Activated CD4-positive, alpha-beta T cell treated with anti-CD3 and anti-CD28 coated beads, Interleukin-2, amount 10 ng/mL, durations not matched to agents 24 days and 14 days (primary cell): Measurements from ENCODE around the gene TCF7. TPM values are rescaled to one million over a fixed set of nuclear protein-coding genes. Genes with fewer than 3 reads are reported as not detected.

ENCODE experiments used
- DNase-seq: peaks from one replicate; pipeline ENCODE4 v3.0.0; 2022
- H3K27ac Mint-ChIP-seq: one replicate; pipeline ENCODE4 v1.8.0; 2022; ENCODE audit warnings: mild to moderate bottlenecking, mixed read lengths
- H3K27me3 Mint-ChIP-seq: one replicate; pipeline ENCODE4 v1.8.0; 2022; ENCODE audit warnings: mixed read lengths
- H3K36me3 Mint-ChIP-seq: one replicate; pipeline ENCODE4 v1.8.0; 2022; ENCODE audit warnings: low read depth, mild to moderate bottlenecking, mixed read lengths
- H3K4me1 Mint-ChIP-seq: one replicate; pipeline ENCODE4 v1.8.0; 2021; ENCODE audit warnings: mixed read lengths
- H3K4me3 Mint-ChIP-seq: one replicate; pipeline ENCODE4 v1.8.0; 2022; ENCODE audit warnings: mild to moderate bottlenecking, moderate library complexity, mixed read lengths
- H3K9me3 Mint-ChIP-seq: one replicate; pipeline ENCODE4 v1.8.0; 2021; ENCODE audit warnings: mixed read lengths
- intact Hi-C: fragments of 100-400 bp; cut with micrococcal nuclease; formaldehyde crosslinking; loops from one replicate; pipeline ENCODE4 v1.15.1; 2023
- total RNA-seq: library from RNA; stranded (reverse); gene quantifications from 2 replicates; pipeline ENCODE4 v1.2.3, GENCODE V29; 2022

The TCF7 gene
- total RNA-seq = 112 and 113 TPM in 2 replicates

DNA sequence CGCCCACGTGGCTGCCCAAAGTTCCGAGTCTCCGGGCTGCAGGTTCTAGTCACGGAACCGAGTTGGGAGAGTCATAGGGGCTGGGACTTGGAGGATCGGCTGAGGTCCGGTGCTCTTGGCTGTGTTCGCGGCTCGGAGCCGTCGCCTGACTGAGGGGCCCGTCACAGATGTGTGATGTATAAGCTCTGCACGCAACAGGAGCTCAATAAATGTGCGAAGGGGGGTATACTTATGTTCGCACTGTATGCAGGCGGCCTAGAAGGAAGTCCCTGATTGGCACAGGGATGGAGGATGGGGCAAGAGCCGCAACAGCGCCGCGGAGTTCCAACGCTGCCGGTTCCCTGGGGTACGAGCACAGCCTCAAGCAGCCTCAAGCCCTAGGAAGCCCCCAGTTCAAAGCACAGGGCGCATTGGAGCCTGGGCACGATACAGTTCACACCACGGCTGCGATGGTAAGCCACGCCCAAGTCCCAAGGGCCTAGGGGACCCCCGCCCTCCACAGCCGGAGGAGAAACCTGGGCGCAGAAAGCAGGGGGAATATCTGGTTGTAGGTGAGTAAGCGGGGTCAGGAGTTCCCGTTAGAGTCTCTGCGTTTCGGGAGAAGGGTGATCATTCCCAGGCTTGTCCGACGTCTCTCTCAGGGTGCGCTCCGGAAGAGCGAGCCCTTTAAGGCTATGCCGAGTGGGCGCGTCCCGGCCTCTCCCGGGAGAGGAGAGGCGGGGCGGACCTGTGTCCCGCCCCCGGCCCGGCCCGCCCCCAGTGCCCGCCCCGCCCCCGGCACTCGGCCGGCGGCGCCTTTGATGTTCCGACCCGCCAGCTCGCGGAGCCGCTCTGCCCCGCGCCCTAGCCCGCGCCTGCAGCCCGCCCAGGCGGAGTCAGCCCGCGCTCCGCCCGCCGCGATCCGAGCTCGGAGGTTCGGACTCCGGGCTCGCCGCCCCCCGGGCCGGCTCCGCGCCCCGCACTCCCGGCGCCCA is at the start of gene TCF7:
TCF7 (plus strand) TSS at position 780 of the 974 bp plus-strand sequence. CDS start 226 bp downstream, outside the sequence.
- Mint-ChIP-seq H3K4me1 (peaks cover 63% of the 10 kb centered on the region), H3K36me3 (peaks cover 36% of the 10 kb centered on the region), H3K27ac (peak within 1 kb of the TSS; percentile 89), H3K27me3 (peaks cover 12% of the 10 kb centered on the region), H3K4me3 (peak within 1 kb of the TSS; percentile 87), H3K9me3 (no peaks in the 10 kb centered on the region)
- intact Hi-C loops = loop anchor here (1.0 kb wide), 1 partner anchor 24 kb away; no protein-coding TSS in a partner anchor
- peak; percentile 92 for DNase-seq

DNA sequence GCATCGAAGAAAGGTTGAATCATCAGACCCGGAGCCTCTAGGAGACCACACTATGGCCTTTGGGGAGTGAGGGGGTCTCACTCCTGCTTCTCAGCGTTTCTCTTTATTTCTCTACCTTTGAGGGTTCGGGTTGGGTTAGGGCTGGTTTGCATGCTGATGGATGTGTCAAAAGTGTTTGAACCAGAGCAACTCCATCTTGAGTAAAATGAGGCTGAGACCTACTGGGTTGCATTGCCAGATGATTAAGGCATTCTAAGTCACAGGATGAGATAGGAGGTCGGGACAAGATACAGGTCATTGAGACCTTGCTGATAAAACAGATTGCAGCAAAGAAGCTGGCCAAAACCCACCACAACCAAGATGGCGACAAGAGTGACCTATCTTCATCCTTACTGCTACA is 44.9 kb upstream of the TCF7 start:
- Mint-ChIP-seq H3K36me3 (peaks cover 2% of the 10 kb centered on the region), H3K4me1 (peaks cover 52% of the 10 kb centered on the region), H3K27me3 (peaks cover 3% of the 10 kb centered on the region), H3K4me3 (peak overlapping the region; percentile 58), H3K9me3 (no peaks in the 10 kb centered on the region), H3K27ac (peak overlapping the region; percentile 90)
- intact Hi-C loops = loop anchor here (2.0 kb wide), 1 partner anchor 17 kb away; no protein-coding TSS in a partner anchor
- DNase-seq = no peak

DNA sequence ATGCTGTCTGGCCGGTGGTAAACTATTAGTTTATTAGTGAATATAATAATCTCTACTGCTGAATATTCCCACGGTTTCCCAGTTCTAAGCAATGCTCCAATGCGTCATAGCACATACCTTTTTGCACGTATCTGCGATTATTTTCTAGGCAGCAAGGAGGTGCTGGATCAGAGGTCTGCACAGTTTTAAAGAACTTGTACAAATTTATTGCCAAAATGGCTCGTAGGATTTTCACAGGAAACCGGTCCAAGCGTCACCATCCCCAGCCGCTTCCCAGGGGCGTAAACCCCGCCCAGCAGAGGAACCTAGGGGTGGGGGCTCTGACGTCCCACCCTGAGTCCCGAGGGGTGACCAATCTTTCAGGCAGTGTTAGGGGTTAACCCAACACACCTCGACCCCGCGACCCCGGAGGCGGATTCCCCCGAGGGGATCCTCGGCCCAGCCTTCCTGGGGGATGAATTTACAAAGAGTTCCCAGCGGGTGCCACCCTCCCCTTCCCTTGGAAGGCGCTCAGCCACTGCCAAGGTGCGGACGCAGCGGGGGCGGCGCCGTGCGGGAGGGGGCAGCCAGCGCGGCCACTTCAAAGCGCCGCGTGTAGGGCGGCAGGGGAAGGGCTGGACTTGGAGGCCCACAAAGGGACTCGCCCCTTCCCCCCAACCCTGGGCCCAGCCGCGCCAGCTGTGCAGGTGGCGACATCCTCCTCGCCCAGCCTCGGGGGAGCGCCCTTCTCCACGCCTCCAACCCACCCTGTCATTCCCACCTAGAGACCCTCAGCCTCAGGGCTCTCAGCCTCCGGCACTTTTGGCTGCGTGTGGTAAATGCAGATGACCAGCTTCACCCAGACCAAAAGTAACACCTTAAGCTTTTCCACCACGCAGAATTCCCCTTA is 43.5 kb upstream of the TCF7 start:
- peak overlapping the region; percentile 95 for H3K27ac Mint-ChIP-seq
- peak overlapping the region; percentile 83 for H3K4me3 Mint-ChIP-seq
- peaks cover 2% of the 10 kb centered on the region for H3K36me3 Mint-ChIP-seq
- intact Hi-C loops = loop anchor here (1.0 kb wide), 4 partner anchors 8 to 67 kb away; no protein-coding TSS in a partner anchor
- peaks cover 57% of the 10 kb centered on the region for H3K4me1 Mint-ChIP-seq
- H3K27me3 Mint-ChIP-seq = peaks cover 3% of the 10 kb centered on the region
- H3K9me3 Mint-ChIP-seq = no peaks in the 10 kb centered on the region
- peak; percentile 78 for DNase-seq

DNA sequence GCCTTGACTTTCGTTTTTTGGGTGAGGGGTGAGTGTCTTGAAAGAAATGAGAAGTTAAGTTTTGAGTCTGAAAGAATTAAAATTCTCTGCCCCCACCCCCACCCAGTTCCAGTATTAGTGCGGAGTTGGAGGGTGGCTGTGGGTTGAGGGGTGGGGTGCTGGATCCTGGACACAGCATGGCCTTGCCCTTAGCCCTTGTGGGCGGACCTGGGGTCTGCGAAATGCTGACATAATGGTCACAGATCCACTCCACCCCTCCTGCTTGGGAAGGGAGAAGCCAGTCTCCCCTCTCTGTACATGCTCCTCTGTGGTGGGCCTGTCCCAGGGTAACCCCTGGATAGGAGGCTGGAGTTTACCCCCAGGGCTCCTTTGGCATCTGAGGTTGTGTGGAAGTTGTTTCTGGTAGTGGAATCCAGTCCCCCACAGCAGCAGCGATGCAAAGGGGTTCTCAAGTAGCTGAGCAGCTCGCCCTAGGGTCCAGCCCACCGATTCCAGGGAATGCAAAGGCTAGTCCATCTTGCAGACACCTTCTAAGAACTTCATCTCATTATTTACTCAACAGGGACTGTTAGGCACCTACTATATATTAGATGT is 42.8 kb upstream of the TCF7 start:
- Mint-ChIP-seq H3K4me3 (peak overlapping the region; percentile 83), H3K36me3 (peaks cover 2% of the 10 kb centered on the region), H3K27ac (peak overlapping the region; percentile 95), H3K9me3 (no peaks in the 10 kb centered on the region), H3K4me1 (peaks cover 62% of the 10 kb centered on the region), H3K27me3 (peaks cover 3% of the 10 kb centered on the region)
- intact Hi-C loops = loop anchor here (1.0 kb wide), 4 partner anchors 8 to 67 kb away; no protein-coding TSS in a partner anchor
- DNase-seq = no peak

DNA sequence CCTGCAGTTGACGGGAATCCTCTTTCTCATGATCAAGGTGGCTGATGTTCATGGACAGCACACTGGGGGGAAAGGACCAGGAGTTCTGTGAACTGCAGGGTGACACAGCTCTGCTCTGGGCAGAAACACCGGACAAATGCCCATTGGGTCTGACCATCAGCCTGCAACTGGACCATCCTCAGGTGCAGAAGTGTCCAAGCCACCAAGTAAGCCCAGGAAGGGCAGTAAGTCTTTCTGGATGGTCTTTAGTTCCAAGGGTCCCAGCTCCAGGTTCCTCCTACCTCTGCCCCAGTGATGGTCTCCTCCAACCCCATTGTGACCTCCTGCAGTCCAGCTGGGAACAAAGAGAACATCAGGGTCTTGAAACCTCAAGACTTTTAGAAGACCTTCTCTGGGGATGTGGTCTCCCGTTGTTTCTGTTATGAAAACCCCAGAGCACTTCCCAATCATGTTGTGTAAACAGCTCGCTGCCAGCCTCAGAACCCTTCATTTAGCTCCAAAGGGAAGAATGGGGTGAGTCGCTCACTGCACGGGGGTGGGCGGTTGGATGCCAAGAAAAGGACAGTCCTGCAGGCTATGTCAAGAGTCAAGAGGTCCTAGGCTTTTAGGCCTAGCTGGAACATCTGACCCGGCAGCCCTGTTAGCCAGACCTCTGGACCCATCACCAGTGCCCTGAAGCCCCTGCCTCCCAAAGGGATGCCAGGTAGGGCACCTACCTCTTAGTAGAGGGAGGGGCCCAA is 41.8 kb upstream of the TCF7 start:
- Mint-ChIP-seq H3K4me3 (no peak overlapping the region), H3K27me3 (peaks cover 3% of the 10 kb centered on the region), H3K27ac (peak overlapping the region; percentile 95), H3K4me1 (peaks cover 67% of the 10 kb centered on the region), H3K9me3 (no peaks in the 10 kb centered on the region), H3K36me3 (peaks cover 2% of the 10 kb centered on the region)
- intact Hi-C loops = no loop called here
- no peak for DNase-seq

- H3K36me3 Mint-ChIP-seq = no peaks in the 10 kb centered on the region
- intact Hi-C loops = no loop called here
- H3K4me3 Mint-ChIP-seq = no peak overlapping the region
- H3K27ac Mint-ChIP-seq = peak overlapping the region; percentile 95
- no peaks in the 10 kb centered on the region for H3K9me3 Mint-ChIP-seq
- H3K27me3 Mint-ChIP-seq = peaks cover 2% of the 10 kb centered on the region
- DNase-seq = no peak
- H3K4me1 Mint-ChIP-seq = peaks cover 68% of the 10 kb centered on the region
These were observed 41.1 kb upstream of the TCF7 start for GRCh38 chr5:134073404-134073803.

DNA sequence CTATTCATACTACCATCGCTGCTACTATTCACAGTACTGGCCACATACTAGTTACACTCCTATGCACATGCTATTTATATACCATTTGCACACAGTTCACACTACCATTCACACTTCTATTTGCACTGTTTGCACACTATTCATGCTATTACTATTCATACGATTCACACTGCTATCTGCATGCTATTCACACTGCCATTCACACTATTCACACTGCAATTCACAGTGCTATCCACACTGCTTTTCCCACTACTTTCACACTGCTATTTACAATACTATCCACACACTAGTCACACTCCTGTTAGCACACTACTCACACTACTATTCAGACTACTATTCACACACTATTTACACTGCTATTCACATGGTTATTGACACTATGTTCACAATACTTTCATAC is 39.4 kb upstream of the TCF7 start:
- H3K4me1 Mint-ChIP-seq = peaks cover 66% of the 10 kb centered on the region
- peak overlapping the region; percentile 18 for H3K27ac Mint-ChIP-seq
- H3K36me3 Mint-ChIP-seq = no peaks in the 10 kb centered on the region
- no peak overlapping the region for H3K4me3 Mint-ChIP-seq
- intact Hi-C loops = no loop called here
- H3K9me3 Mint-ChIP-seq = no peaks in the 10 kb centered on the region
- peaks cover 2% of the 10 kb centered on the region for H3K27me3 Mint-ChIP-seq
- no peak for DNase-seq

DNA sequence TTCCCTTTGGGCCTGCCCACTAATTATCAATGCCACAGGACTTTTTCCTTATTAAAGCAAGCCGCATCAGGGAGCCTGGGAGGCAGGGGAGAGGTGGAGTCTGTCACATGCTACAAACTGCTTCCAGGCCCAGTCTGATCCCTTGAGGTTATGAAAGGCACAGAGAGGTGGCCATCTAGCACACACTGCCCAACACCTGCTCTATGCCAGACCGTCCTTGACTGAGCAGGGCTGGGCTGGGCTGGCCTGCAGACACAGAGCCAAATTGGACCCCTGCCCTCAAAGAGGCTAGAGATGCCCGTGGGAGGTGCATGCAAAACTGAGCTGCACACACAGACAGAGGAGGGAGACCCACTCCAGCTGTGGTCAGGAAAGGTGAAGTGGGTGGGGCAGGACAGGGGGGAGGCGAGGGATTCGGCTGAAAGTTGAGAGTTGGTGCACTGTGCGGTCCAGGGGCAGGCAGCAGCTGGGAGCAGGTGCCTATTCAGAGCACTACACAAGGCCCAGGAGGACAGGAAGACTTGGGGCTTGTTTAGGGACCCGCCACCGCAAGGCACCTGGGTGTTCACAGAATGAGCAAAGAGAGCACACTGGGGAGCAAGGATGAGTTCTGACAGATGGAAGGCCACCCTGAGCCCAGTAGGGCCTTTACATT is 36.4 kb upstream of the TCF7 start:
- H3K4me1 Mint-ChIP-seq = peaks cover 60% of the 10 kb centered on the region
- H3K4me3 Mint-ChIP-seq = peak overlapping the region; percentile 65
- intact Hi-C loops = no loop called here
- H3K27ac Mint-ChIP-seq = peak overlapping the region; percentile 79
- H3K9me3 Mint-ChIP-seq = no peaks in the 10 kb centered on the region
- DNase-seq = peak; percentile 74
- H3K36me3 Mint-ChIP-seq = peaks cover 2% of the 10 kb centered on the region
- H3K27me3 Mint-ChIP-seq = no peaks in the 10 kb centered on the region

DNA sequence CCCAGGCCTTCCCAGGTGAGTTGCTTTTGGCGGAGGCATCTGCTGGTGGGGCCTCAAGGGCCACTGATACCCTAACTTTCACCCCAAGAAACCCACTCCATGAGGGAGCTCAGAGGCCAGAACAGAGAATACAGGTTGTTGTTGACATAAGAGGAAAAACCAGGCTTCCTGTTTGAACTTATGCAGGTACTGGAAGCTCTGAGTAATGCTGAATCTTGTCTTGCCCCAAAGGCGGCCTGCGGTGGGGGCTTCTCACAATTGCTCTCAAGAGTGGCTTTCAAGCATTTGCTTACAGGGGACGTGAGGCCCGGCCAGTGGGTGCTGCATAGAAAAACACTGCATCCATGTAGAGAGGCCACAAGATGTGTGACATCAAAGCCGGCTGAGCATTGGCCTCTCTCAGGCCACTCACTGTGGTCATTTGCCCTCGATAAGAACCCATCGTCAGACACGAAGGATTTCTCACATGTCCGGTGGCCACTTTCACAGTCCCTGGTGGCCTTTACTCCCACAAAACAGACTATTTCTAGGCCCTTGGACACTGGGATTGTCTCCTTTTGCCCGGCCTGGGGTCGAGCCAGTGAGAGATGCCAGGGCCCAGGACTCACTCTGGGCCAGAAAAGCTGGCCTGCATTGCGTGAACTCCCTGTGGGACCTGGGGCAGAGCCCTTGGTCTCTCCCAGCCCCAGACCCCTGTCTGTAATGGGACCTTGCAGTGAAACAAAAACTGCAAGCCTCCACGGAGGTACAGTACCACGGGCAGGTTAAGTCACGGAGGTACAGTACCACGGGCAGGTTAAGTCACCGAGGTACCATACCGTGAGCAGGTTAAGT is 34.5 kb upstream of the TCF7 start:
- Mint-ChIP-seq H3K9me3 (no peaks in the 10 kb centered on the region), H3K27me3 (no peaks in the 10 kb centered on the region), H3K4me1 (peaks cover 62% of the 10 kb centered on the region), H3K36me3 (peaks cover 2% of the 10 kb centered on the region), H3K4me3 (peak overlapping the region; percentile 56), H3K27ac (peak overlapping the region; percentile 97)
- DNase-seq = peak; percentile 86
- intact Hi-C loops = loop anchor here (1.0 kb wide), 1 partner anchor 9 kb away; no protein-coding TSS in a partner anchor

DNA sequence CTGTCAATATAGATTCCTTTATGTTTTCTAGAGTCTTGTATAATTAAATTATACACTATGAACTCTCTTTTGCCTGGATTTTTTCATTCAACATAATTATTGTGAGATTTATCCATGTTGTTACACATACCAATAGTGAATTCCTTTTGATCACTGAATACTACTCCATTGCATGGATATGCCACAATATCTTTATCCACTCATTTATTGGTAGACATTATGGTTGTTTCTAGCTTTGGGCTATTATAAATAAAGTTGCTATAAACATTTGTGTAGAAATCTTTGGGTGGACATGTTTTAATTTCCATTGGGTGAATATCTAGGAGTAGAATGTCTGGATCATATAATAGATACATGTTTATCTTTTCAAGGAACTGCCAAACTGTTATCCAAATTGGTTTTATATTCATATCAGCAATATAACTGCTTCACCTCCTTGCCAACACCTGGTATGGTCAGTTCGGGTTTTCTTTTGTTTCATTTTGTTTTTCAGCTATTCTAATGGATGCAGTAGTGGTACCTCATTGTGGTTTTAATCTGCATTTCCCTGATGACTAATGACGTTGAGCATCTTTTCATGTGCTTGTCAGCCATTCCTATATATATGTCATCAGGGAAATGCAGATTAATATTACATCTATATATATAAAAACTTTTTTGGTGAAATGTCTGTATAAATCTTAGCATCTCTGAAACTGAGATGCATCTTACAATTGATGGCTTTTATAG is 32.1 kb upstream of the TCF7 start:
- no peak overlapping the region for H3K4me3 Mint-ChIP-seq
- no peaks in the 10 kb centered on the region for H3K9me3 Mint-ChIP-seq
- no peaks in the 10 kb centered on the region for H3K27me3 Mint-ChIP-seq
- peak overlapping the region; percentile 47 for H3K27ac Mint-ChIP-seq
- peaks cover 64% of the 10 kb centered on the region for H3K4me1 Mint-ChIP-seq
- intact Hi-C loops = no loop called here
- DNase-seq = no peak
- H3K36me3 Mint-ChIP-seq = peaks cover 2% of the 10 kb centered on the region

DNA sequence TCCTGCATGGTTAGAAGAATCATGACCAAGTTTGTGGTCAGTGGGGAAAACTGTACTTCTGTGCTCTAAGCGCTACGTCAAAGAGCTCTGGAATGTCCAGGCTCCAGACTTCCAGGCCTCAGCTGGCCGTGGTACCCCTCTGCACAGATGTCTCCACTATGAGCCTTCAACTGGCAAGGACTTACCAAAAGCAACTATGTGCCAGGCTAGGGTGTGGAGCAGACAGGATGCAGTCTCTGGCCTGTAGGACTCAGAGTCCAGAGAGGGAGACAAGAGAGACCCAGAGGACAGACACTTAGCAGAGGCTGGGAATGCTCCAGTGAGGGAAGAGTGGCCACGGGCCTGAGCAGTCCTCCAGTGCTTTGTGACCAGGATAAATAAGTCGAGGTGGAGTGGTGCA is 31.0 kb upstream of the TCF7 start:
- Mint-ChIP-seq H3K9me3 (no peaks in the 10 kb centered on the region), H3K27me3 (no peaks in the 10 kb centered on the region), H3K27ac (peak overlapping the region; percentile 25), H3K36me3 (peaks cover 2% of the 10 kb centered on the region), H3K4me1 (peaks cover 60% of the 10 kb centered on the region), H3K4me3 (no peak overlapping the region)
- DNase-seq = no peak
- intact Hi-C loops = no loop called here
